ENCODE results near the gene SPRY4.
"Not testable (repeated sequence)": the region's sequence is repeated elsewhere in the genome, so short reads cannot be mapped to it uniquely, and the experiment has no call there.

Gene SPRY4

DNA sequence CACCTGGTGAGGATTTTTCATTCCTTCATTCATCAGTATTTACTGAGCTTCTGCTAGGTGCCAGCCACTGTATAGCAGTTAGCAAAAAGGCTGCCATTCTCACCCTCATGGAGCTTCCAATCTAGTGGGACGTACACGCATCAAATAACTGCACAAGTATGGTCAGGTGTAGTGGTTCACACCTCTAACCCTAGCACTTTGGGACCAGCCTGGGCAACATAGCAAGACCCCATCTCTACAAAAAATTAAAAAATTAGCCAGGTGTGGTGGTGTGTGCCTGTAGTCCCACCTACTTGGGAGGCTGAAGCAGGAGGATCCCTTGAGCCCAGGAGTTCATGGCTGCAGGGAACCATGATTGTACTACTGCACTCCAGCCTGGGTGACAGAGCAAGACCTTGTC, 8.9 kb upstream of the SPRY4 start:
- DNase-seq = not testable (repeated sequence)

DNA sequence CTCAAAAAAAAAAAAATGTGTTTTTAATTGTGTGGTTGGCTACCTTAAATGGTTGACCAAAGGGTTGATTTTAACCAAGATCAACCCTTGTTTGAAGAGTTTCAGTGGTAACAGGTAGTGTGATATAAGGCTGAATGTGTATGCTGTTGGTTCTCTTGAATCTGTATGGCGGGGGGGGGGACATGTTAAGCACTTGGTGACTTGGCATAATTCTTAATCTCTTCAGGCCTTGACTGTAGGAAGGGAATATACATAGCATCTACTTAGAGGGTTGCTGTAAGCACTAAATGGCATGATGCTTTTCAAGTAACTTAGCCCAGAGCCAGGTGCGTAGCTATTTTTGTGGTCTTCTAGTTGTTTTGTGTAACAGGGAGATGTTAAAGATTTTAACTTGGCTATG, 5.6 kb upstream of the SPRY4 start:
- no peak for DNase-seq

DNA sequence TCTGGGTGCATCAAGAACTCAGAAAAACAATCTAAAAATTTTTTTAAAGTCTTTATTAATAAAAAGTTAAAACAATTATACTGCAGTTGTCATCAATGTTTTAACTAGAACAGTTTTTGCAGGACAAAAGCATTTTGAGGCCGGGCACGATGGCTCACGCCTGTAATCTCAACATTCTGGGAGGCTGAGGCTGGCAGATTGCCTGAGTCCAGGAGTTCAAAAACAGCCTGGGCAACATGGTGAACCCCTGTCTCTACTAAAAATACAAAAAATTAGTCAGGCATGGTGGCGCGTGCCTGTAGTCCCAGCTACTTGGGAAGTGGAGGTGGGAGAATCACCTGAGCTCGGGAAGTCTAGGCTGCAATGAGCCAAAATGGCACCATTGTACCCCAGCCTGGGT, 5.2 kb upstream of the SPRY4 start:
- DNase-seq = no peak

DNA sequence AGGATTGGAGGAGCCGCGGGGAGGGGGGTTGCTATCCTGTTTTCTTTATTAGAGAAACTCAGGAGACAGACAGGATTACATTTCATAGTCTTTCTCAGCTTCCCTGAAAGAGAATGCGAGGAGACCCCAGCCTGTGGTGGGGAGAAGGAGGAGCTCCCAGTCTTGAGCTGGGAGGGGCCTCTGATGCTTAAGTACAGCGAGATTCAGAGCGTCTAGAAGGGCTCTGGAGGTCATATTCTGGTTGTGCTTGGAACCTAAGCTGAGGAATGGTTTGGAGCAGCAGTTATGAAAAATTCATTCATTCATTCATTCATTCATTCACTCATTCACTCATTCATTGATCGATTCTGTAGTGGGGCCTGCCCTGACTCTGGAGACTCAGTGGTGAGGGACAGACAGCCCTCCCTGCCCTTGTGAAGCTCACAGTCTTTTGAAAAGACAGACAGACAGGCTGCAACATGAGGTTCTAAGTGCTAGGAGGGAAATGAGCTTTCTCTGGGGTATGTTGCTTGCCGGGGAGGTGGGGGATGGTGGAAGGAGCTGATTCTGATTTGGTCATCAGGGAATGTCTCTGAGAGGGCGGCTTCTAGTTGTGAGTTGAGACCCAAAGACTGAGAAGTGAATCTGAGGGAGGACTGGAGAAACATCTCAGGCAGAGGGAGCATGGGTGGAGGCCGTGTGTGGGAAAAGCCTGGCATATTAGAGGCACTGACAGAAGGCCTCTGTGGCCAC, 2.5 kb upstream of the SPRY4 start:
- no peak for DNase-seq

DNA sequence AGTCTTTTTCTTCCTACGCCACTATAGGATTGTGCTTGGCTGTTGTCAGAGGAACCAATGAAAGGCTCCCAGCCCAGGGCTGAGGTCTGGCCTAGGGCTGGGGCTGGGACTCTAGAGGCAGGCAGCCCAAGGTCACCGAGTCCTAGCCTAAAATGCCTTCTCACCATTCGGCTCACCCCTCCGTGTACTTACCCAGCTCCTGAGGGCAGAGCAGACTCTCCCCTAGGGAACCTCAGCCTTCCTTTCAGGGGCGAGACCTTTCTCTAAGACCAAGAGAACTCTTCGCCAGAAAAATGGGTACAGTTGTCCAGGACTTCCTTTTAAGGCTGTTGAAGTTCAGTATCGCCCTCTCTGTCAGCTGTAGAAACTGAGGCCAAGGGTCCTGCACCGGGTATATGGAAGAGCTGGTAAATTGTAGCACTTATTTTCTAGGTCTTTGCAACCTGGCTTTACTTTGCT, 1.7 kb upstream of the SPRY4 start:
- no peak for DNase-seq

DNA sequence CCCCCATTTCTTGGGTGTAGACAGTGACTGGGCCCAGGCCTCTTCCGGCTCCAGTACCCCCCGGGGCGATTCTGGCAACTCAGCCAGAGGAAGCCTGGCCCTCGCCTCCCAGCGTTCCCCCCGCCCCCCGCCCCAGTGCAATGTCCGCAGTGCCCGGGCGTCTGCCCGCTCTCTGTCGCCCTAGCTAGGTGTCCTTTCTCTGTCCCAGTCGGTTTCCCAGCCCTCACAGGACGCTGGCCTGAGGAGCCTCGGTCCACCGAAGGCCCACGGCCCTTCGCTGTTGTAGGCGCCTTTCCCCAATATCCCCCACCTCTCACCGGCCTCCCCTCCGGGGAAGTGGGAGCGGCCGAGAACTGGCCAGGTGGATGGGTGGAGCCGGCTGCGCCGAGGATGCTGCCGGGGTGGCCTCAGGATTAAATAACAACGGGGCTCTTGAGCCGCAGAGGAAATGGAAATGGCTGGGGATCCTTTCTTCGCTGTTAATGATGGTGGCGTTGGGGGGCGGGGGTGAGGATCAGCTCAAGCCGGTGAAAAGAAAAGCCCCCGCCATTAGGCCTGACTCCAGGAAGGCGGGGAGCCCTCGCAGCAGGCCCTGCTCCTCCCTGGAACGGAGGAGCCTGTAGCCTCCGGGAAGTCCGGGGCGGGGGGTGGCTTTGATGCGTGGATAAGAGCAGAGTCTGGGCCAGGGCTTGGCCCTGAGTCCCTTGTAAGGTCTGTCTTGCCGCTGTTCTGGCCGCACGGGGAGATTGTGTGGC, 1.1 kb upstream of the SPRY4 start:
- no peak for DNase-seq

DNA sequence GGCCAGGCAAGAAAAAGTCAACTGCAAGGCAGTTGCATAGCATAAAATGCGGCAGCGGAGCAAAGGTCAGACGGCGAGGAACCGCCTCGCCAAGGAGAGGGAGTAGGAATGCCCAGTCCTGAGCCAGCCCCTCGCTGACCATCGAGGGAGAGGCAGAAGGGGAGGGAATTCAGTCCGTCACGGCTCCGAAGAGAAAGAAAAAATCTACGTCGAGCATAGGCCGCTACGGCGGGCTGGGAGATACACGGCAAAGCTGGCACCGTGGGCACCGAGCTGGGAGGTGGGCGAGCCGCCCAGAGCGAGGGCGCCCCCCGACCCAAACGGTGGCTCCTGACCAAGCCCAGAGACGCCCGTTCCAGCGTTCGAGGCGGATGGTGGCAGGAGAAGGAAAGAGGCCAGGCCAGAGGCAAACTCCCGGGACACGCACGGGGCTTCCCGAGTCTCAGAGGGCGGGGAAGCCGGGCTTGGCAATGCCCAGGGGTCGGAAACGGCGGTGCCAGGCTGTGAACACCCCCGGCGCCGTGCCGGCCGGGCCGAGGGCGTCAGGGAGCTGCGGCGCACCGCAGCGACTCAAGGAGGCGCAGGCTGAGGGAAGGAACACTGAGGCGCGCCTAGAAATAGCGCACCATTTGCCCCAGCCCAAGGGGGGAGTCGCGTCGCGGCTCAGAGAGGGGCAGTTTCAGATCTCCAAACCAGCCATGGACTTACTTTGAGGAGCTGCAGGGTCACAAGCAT, 518 bp downstream of the SPRY4 start:
- no peak for DNase-seq

DNA sequence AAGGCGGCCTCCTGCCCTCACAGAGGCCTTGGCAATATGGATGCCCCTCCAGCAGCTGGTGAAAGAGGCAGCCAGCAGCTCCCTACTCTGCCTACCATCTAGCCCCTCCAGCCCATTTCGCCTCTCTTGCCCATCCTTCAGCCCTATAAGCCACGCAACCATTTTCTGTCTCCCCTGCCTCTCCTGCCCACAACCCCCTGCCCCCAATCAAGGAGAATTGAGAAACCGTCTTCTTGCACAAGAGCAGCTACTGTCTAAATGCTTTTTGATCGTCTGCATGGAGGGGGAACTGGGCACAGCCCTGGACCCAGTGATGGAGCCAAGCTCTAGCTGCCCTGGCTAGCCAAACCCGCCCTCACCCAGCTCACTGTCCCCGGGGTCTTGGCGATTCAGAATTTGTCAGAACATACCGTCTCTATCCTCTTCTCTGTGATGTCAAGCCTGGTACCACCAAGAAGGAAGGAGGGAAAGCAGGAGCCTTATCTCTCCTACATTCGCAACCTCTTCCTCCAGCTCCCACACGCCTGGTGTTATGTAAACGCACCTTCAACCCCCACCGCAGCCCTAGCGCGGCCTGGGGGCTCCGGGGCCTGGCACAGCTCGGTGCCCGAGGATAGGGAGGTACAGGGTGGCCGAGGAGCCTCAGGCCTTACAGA, 1.2 kb downstream of the SPRY4 start:
- DNase-seq = peak; percentile 30

DNA sequence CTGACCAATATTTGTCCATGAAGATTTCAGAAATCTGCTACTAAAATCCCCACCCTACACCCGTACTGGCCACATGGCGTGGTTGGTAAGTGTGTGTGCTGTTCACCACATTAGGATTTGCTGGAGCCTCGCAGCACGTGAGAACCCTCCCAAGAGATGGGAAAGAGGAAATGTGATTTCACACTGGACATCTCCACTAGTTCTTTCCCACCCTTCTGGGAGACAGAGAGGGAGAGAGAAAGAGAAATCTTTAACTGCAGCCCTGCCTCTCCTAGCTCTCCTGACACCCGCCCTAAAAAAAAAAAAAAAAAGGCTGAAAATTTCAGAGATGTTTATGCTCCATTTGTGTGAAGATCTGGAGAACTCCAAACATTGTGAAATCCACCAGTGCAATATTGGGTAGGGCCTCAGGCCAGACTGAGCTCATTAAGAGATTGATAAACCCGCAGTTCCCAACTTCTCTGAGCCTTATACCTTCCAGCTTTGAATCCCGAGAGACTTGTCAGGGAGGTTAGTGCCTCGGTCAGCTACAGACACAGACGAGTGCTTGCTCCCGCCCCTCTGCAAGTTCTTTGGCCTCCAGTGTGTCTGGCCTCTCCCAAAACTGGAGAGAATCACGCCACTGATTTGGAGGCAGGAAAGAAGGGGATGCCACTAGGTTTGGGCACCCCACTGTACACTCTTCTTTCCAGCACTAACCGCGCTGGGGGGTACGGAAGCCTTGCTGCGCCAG, 1.9 kb downstream of the SPRY4 start:
- no peak for DNase-seq

DNA sequence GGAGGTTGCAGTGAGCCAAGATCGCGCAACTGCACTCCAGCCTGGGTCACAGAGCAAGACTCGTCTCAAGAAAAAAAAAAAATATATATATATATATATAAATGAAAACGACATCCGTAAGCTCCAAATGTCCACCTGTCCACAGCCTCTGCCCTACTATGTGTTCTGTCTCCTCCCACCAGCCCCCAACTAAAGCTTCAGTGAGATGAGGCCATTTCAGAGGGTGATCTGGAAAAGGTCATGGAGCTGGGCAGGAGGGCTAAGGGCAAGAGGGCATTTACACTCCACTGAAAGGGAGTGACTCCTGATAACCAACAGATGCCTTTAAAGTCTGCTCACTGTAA, 2.4 kb downstream of the SPRY4 start:
- DNase-seq = no peak

DNA sequence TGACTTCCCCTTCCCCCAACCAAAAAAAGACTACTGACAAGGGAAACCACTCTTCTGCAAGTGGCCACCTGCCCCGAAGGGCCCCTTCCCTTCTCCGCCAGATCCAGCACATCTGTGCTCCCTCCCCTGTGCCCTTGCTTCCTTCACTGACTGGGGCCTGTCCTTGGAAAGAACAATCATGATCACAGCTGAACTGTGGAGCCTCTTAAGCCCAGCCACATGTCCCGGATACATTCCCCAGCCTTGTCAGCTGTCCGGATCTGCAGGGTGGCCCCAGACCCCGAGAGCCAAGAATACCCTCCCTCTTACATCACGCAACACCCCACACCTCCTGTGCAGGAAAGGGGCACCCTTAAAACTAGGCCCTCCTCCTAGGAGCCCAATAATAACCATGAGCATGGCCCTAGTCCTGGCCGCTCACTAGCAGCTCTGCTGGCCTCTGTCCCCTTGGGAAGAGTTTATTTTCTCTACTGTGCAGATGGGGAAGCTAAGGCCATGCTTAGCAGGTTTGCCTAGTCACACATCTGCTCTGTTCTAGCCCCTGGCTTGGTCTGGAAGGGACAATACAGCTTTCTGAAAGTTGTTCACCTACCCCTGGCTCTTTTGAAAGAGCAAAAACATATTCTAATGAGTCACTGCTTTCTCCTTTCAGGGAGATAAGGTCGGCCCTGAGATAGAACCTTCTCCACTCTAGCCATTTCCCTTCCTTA, 3.8 kb downstream of the SPRY4 start:
- DNase-seq = no peak

DNA sequence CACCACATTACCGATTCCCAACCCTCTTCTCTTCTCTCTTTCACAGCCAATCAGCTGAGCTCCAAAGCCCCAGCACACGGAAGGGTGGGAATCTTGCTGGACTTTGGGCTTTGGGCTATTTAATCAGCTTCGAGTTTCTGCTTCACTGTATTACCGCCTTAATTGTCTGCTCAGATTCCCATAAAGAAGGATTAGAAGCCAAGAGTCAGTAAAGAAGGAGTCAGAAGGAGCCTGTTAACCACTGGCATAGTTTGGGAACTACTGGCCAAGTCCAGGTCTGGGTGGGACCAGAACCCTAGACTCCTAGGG, 4.4 kb downstream of the SPRY4 start:
- DNase-seq = no peak

DNA sequence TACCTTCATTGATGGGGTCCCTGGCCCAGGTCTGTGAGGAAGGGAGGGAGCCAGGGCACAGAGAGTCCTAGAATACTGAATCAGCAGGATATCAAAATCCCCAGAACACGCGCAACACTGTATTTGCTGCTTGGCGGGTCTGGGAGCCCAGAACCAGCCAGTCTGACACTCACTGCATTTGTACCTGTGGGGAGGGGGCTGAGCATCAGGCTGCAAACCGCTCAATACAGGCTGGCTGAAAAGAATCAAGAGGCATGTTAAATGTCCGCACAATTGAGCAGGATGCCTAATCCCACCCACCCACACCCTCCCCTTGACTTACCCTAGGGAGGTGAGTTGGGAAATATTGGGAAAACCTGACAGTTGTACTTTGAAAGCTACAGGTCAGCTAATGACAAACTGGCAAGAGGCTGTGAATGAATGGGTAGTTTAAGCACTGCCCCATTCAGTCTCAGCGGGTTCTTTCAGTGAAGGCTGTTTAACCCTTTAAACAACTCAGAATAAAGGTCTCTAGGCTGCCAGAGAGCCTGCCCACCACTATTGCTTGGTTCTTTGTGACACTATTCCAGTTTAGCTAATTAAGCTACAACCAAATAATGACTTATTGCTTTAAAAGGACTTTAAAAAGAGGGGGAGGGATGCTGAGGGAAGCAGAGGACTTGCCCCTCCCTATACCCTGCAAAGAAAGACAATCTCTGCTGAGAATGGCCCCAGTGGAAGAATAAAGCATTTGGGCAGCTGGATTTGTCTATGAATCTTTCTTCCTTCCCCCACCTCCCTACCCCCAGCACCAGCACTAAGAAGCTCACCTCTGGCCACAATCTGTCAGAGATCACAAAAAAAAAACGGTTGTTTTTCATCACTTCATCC, 5.0 kb downstream of the SPRY4 start:
- no peak for DNase-seq

DNA sequence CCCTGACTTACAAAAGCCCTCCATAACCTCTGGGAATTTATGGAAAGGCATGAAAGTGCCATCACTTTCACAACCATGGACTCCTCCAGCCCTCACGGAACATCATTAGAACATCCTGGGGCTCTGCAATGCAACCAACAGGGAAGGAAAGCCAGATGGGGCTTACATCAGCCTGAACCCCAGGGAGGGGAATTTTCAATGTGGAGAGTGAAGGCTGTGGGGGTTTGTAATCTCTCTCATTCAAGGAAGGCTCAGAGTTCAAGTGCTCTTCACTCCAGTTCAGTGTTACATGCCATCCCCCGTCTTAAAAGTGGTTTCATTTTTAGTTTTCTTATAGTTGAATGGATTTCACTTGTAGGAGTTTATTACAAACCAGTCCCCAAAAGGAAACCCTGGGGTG, 5.7 kb downstream of the SPRY4 start:
- no peak for DNase-seq

DNA sequence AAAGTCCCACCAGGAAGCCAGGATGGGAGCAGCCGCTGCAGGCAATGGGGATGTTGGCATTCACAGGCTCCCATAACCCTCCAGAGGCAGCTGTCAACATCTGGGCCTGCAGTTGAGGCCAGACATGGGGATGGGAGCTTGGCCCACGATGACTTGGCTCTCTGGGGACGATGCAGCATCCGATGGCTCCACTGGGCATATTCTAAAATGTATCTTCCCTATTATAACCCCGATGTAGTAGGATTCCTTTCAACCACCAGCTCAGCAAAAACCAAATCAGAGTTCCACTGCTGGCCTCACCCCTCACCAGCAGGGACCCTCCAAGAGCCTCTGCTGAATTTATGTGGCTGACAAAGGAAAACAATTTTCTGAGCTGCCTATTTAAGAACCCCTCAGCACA, 7.1 kb downstream of the SPRY4 start:
- DNase-seq = no peak

DNA sequence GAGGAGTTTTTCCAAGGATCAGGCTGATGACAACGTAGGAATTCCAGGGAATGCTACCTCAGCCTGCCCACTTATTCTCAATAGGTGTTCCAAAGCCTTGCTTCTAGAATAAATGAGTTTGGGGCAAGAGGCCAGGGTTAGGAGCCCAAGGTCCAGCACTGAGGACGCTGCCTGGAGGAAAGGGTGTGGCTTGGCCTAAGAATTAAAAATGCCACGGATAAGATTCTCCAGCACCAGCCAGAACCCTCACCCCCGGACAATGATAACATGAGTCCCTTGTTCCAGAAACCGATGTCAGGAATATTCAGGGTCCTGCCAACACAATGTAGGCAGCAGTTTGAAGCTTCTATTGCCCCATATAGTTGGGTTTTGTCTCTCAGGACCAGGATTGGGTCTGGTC, 7.6 kb downstream of the SPRY4 start:
- DNase-seq = no peak

DNA sequence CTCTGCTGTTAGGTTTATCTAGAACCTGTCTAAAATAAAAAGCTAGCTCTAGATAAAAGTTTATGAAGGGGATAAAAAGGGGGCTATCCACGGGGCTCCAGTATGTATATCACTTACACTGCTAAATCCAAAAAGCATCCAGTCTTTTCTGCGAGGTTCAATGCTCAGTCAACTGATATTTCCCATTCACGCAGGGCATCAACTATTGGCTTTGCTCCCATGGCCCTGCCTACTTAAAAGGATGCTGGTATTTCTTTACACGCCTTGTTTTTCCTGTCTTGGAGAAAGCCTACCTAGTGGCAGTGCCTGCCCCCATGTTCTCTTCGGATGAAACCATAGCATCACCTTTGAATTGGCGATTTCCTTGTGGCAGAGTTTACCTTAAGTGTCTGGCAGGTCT, 8.1 kb downstream of the SPRY4 start:
- no peak for DNase-seq

DNA sequence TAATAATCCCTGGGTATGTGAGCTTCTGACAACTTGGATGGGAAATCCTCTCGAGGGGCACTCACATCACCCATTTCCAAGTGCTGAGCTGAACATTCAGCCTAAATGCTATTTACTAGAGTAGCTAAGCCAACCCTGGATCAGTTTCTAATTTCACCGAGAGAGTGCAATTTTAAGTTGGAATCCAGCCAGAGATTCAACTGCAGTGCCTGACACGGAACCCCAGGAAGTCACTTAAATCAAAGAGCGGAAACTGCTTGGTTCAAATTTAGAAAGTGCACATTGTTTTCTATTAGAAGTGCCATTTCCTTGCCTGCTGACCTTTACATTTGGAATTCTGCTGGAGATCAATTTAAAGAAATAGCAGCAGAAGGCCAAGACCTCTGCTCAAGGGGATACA, 8.8 kb downstream of the SPRY4 start:
- no peak for DNase-seq

DNA sequence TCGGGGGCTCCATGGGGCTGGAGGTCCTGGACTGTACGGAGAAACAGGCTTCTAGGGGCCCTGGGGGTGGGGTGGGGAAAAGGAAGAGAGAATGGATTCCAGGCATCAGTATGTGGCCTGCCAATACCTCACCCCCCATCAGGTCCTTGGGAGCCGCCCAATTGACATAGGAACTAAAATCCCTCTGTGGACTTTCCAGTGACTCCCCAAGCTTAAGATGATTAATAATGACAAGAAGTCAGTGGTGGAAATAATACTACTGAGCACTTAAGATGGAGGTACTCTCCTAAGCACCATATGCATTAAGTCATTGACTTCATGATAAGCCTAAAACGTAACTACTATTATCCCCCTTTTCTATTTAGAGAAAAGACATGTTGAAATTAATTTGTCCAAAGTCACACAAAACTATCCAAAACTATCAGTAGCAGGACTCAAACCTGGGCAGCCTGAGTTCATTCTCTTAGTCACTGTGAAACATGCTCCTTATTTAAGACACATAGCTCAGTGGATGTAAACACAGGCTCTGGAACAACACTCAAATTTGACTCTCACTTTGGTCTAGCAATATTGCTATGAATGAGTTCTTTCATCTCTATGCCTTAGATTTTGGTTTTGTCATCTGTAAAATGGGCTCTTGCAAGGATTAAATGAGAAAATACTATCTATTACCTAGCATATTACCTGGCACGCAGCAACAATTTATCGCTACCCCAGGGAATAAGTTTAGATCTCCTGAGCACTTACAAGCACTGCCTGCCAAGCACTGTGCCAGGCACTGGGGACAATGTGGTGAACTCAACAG, 9.5 kb downstream of the SPRY4 start:
- DNase-seq = no peak

DNA sequence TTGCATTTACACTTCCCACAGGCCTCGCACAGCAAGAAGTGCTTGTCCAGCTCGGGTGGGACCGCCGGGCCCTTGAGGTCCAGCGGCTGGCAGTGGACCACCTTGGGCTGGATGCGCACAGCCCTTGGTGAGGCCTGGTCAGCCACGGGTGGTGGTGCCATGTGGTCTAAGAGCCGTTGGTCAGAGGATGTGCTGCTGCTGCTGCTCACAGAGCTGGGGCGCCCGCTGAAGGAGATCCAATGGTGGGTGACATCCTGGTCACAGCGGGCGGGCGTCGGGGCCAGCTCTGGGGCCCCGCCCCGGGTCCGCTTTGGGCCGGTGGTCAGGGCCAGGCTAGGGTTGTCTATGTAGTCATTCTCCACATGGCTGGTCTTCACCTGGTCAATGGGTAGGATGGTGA, 10.2 kb downstream of the SPRY4 start:
- no peak for DNase-seq
